ENCODE data around the gene MFSD12. TPM values are rescaled to one million over a fixed set of nuclear protein-coding genes. Genes with fewer than 3 reads are reported as not detected.

The MFSD12 gene
- polyA plus RNA-seq, 1 donor, result 33.7 TPM

GRCh38 chr19:3505598-3506383, 51.6 kb downstream of the MFSD12 start, which contains the start of gene FZR1:
Gene FZR1 (plus strand): TSS chr19:3506311. CDS start chr19:3522990, 16,679 bp downstream.
- peak; percentile 99 for DNase-seq
- Histone ChIP-seq H3K4me3 (ENCODE audit: low read length) (peak within 1 kb of the TSS; percentile 71), H3K27me3 (ENCODE audit: control insufficient read depth, insufficient read depth, low read length) (no peaks in the 10 kb centered on the region), H3K9me3 (ENCODE audit: control insufficient read depth, low read depth, low read length) (no peaks in the 10 kb centered on the region), H3K27ac (ENCODE audit: low read length) (peak within 1 kb of the TSS; percentile 87), H3K4me1 (ENCODE audit: control insufficient read depth, insufficient read depth, low read length) (peaks cover 10% of the 10 kb centered on the region), H3K36me3 (ENCODE audit: control insufficient read depth, insufficient read depth, low read length) (peaks cover 21% of the 10 kb centered on the region)
- no CpG with 5 or more reads among the region's 79 CpGs for WGBS (ENCODE audit: insufficient coverage, low lambda C conversion rate)

- DNase-seq, result peak in 1 of 2 donors; percentile 13
- Histone ChIP-seq H3K9me3 (ENCODE audit: control insufficient read depth, low read depth, low read length) (no peaks in the 10 kb centered on the region), H3K36me3 (ENCODE audit: control insufficient read depth, insufficient read depth, low read length) (peaks cover 11% of the 10 kb centered on the region), H3K27ac (ENCODE audit: low read length) (peak overlapping the region; percentile 87), H3K4me1 (ENCODE audit: control insufficient read depth, insufficient read depth, low read length) (peaks cover 10% of the 10 kb centered on the region), H3K27me3 (ENCODE audit: control insufficient read depth, insufficient read depth, low read length) (no peaks in the 10 kb centered on the region), H3K4me3 (ENCODE audit: low read length) (no peak overlapping the region)
- 70% methylated on average over 2 of the region's 5 CpGs for WGBS (ENCODE audit: insufficient coverage, low lambda C conversion rate)
Measured at GRCh38 chr19:3504735-3505134, 52.7 kb downstream of the MFSD12 start.

- Histone ChIP-seq H3K4me3 (ENCODE audit: low read length) (no peak overlapping the region), H3K4me1 (ENCODE audit: control insufficient read depth, insufficient read depth, low read length) (peaks cover 8% of the 10 kb centered on the region), H3K27me3 (ENCODE audit: control insufficient read depth, insufficient read depth, low read length) (no peaks in the 10 kb centered on the region), H3K36me3 (ENCODE audit: control insufficient read depth, insufficient read depth, low read length) (no peaks in the 10 kb centered on the region), H3K27ac (ENCODE audit: low read length) (no peak overlapping the region), H3K9me3 (ENCODE audit: control insufficient read depth, low read depth, low read length) (no peaks in the 10 kb centered on the region)
- no CpG with 5 or more reads among the region's 13 CpGs for WGBS (ENCODE audit: insufficient coverage, low lambda C conversion rate)
- no peak for DNase-seq
Measured at GRCh38 chr19:3503036-3503572, 54.3 kb downstream of the MFSD12 start.

- peaks cover 8% of the 10 kb centered on the region for H3K36me3 ChIP-seq (ENCODE audit: control insufficient read depth, insufficient read depth, low read length)
- H3K4me3 ChIP-seq (ENCODE audit: low read length), result no peak overlapping the region
- H3K27ac ChIP-seq (ENCODE audit: low read length), result no peak overlapping the region
- DNase-seq, result no peak
- no CpG with 5 or more reads among the region's 3 CpGs for WGBS (ENCODE audit: insufficient coverage, low lambda C conversion rate)
- H3K9me3 ChIP-seq (ENCODE audit: control insufficient read depth, low read depth, low read length), result no peaks in the 10 kb centered on the region
- H3K4me1 ChIP-seq (ENCODE audit: control insufficient read depth, insufficient read depth, low read length), result no peaks in the 10 kb centered on the region
- H3K27me3 ChIP-seq (ENCODE audit: control insufficient read depth, insufficient read depth, low read length), result no peaks in the 10 kb centered on the region
Measured at GRCh38 chr19:3501780-3502179, 55.6 kb downstream of the MFSD12 start.

- 0% methylated on average over 2 of the region's 52 CpGs for WGBS (ENCODE audit: insufficient coverage, low lambda C conversion rate)
- Histone ChIP-seq H3K4me1 (ENCODE audit: control insufficient read depth, insufficient read depth, low read length) (no peaks in the 10 kb centered on the region), H3K27me3 (ENCODE audit: control insufficient read depth, insufficient read depth, low read length) (no peaks in the 10 kb centered on the region), H3K36me3 (ENCODE audit: control insufficient read depth, insufficient read depth, low read length) (peaks cover 20% of the 10 kb centered on the region), H3K27ac (ENCODE audit: low read length) (peak within 1 kb of the TSS; percentile 84), H3K9me3 (ENCODE audit: control insufficient read depth, low read depth, low read length) (no peaks in the 10 kb centered on the region), H3K4me3 (ENCODE audit: low read length) (peak within 1 kb of the TSS; percentile 83)
- DNase-seq, result peak; percentile 96 to 98
Measured at GRCh38 chr19:3500429-3501101, 56.8 kb downstream of the MFSD12 start, which contains the start of gene DOHH. Gene DOHH (minus strand): TSS chr19:3500674. CDS start chr19:3496814, 3,860 bp downstream.

- DNase-seq, result no peak
- Histone ChIP-seq H3K36me3 (ENCODE audit: control insufficient read depth, insufficient read depth, low read length) (peaks cover 24% of the 10 kb centered on the region), H3K27ac (ENCODE audit: low read length) (peak overlapping the region; percentile 84), H3K4me1 (ENCODE audit: control insufficient read depth, insufficient read depth, low read length) (no peaks in the 10 kb centered on the region), H3K9me3 (ENCODE audit: control insufficient read depth, low read depth, low read length) (no peaks in the 10 kb centered on the region), H3K27me3 (ENCODE audit: control insufficient read depth, insufficient read depth, low read length) (no peaks in the 10 kb centered on the region), H3K4me3 (ENCODE audit: low read length) (peak overlapping the region; percentile 83)
- WGBS (ENCODE audit: insufficient coverage, low lambda C conversion rate), result no CpG with 5 or more reads among the region's 18 CpGs
Measured at GRCh38 chr19:3499738-3500428, 57.5 kb downstream of the MFSD12 start.

GRCh38 chr19:3497757-3498520, 59.4 kb downstream of the MFSD12 start:
- WGBS (ENCODE audit: insufficient coverage, low lambda C conversion rate), result no CpG with 5 or more reads among the region's 5 CpGs
- H3K4me1 ChIP-seq (ENCODE audit: control insufficient read depth, insufficient read depth, low read length), result no peaks in the 10 kb centered on the region
- H3K36me3 ChIP-seq (ENCODE audit: control insufficient read depth, insufficient read depth, low read length), result peaks cover 31% of the 10 kb centered on the region

GRCh38 chr19:3496392-3497273, 60.8 kb downstream of the MFSD12 start:
- Histone ChIP-seq H3K4me1 (ENCODE audit: control insufficient read depth, insufficient read depth, low read length) (no peaks in the 10 kb centered on the region), H3K36me3 (ENCODE audit: control insufficient read depth, insufficient read depth, low read length) (peaks cover 39% of the 10 kb centered on the region), H3K4me3 (ENCODE audit: low read length) (no peak overlapping the region), H3K9me3 (ENCODE audit: control insufficient read depth, low read depth, low read length) (no peaks in the 10 kb centered on the region), H3K27me3 (ENCODE audit: control insufficient read depth, insufficient read depth, low read length) (no peaks in the 10 kb centered on the region), H3K27ac (ENCODE audit: low read length) (no peak overlapping the region)
- WGBS (ENCODE audit: insufficient coverage, low lambda C conversion rate), result no CpG with 5 or more reads among the region's 32 CpGs
- DNase-seq, result no peak

More at GRCh38 chr19:3497757-3498520, 59.4 kb downstream of the MFSD12 start:
- DNase-seq, result no peak
- Histone ChIP-seq H3K4me3 (ENCODE audit: low read length) (no peak overlapping the region), H3K27me3 (ENCODE audit: control insufficient read depth, insufficient read depth, low read length) (no peaks in the 10 kb centered on the region), H3K27ac (ENCODE audit: low read length) (no peak overlapping the region), H3K9me3 (ENCODE audit: control insufficient read depth, low read depth, low read length) (no peaks in the 10 kb centered on the region)

GRCh38 chr19:3494559-3494958, 62.8 kb downstream of the MFSD12 start:
- Histone ChIP-seq H3K4me1 (ENCODE audit: control insufficient read depth, insufficient read depth, low read length) (no peaks in the 10 kb centered on the region), H3K27ac (ENCODE audit: low read length) (no peak overlapping the region), H3K4me3 (ENCODE audit: low read length) (no peak overlapping the region), H3K27me3 (ENCODE audit: control insufficient read depth, insufficient read depth, low read length) (no peaks in the 10 kb centered on the region), H3K36me3 (ENCODE audit: control insufficient read depth, insufficient read depth, low read length) (peaks cover 43% of the 10 kb centered on the region), H3K9me3 (ENCODE audit: control insufficient read depth, low read depth, low read length) (no peaks in the 10 kb centered on the region)
- 100% methylated on average over 1 of the region's 18 CpGs for WGBS (ENCODE audit: insufficient coverage, low lambda C conversion rate)
- DNase-seq, result no peak

Data from large intestine (tissue), 3 donors.